Keratinocyte (primary cell): ENCODE data around the gene B9D2. TPM values are rescaled to one million over a fixed set of nuclear protein-coding genes. Genes with fewer than 3 reads are reported as not detected.

Experiments used
- DNase-seq: peaks from one replicate; pipeline ENCODE4 v3.0.0-alpha.2; 2011; ENCODE audit warnings: low read depth, missing footprints, low spot score
- FAIRE-seq: peaks from 2 replicates; lab custom pipeline; 2011; peaks lifted over from hg19 to GRCh38; lab: Jason Lieb, UNC
- H2AFZ ChIP-seq: 2 replicates; pipeline ENCODE4 v1.6.0; 2012; ENCODE audit warnings: low read length, control low read depth, inconsistent platforms; ENCODE audit not compliant: control insufficient read depth
- H3K27ac ChIP-seq: 2 replicates; pipeline ENCODE4 v1.5.1; 2011; ENCODE audit warnings: low read length; ENCODE audit not compliant: control insufficient read depth, insufficient read depth
- H3K27me3 ChIP-seq: 3 replicates; pipeline ENCODE4 v1.6.0; 2011; ENCODE audit warnings: low read length; ENCODE audit not compliant: control insufficient read depth, insufficient read depth; ENCODE audit errors: extremely low read depth
- H3K36me3 ChIP-seq, 2 experiments: 2 replicates in 1 of 2; 3 replicates in 1 of 2; pipeline ENCODE4 v1.5.1; 2011; ENCODE audit warnings: low read length in 2 of 2, mild to moderate bottlenecking in 1 of 2; ENCODE audit not compliant: control insufficient read depth in 2 of 2, insufficient read depth in 2 of 2; ENCODE audit errors: extremely low read depth in 1 of 2
- H3K4me1 ChIP-seq: 3 replicates; pipeline ENCODE4 v1.5.1; 2011; ENCODE audit warnings: low read length; ENCODE audit not compliant: control insufficient read depth, insufficient read depth; ENCODE audit errors: extremely low read depth
- H3K4me2 ChIP-seq: 3 replicates; pipeline ENCODE4 v1.6.0; 2011; ENCODE audit warnings: low read depth, low read length; ENCODE audit not compliant: control insufficient read depth, insufficient read depth; ENCODE audit errors: extremely low read depth
- H3K4me3 ChIP-seq, 3 experiments: fragments of 200-600 bp in 1 of 3; sonication (generic) in 1 of 3; 2 replicates in 2 of 3; 3 replicates in 1 of 3; pipeline ENCODE4 v1.5.1; 2011 to 2016; ENCODE audit warnings: low read length in 3 of 3, mild to moderate bottlenecking in 3 of 3, control low read depth in 2 of 3, inconsistent platforms in 1 of 3, low read depth in 1 of 3, mixed read lengths in 1 of 3, mixed run types in 1 of 3, moderate library complexity in 1 of 3; ENCODE audit not compliant: control insufficient read depth in 2 of 3, insufficient read depth in 2 of 3; ENCODE audit errors: extremely low read depth in 1 of 3
- H3K79me2 ChIP-seq: 2 replicates; pipeline ENCODE4 v1.6.0; 2012; ENCODE audit warnings: low read length; ENCODE audit not compliant: control insufficient read depth, insufficient read depth
- H3K9ac ChIP-seq: 3 replicates; pipeline ENCODE4 v1.6.0; 2011; ENCODE audit warnings: low read length; ENCODE audit not compliant: control insufficient read depth, insufficient read depth; ENCODE audit errors: extremely low read depth
- H3K9me1 ChIP-seq: 3 replicates; pipeline ENCODE4 v1.6.0; 2011; ENCODE audit warnings: low read length; ENCODE audit not compliant: control insufficient read depth, insufficient read depth; ENCODE audit errors: extremely low read depth
- H3K9me3 ChIP-seq: 2 replicates; pipeline ENCODE4 v1.5.1; 2012; ENCODE audit warnings: low read depth, low read length; ENCODE audit not compliant: control insufficient read depth
- H4K20me1 ChIP-seq: 3 replicates; pipeline ENCODE4 v1.6.0; 2011; ENCODE audit warnings: low read length; ENCODE audit not compliant: control insufficient read depth, insufficient read depth; ENCODE audit errors: extremely low read depth
- EZH2 ChIP-seq: IDR thresholded peaks from one replicate; pipeline ENCODE4 v1.6.1; 2012; ENCODE audit warnings: inconsistent platforms, mild to moderate bottlenecking, low read length, moderate library complexity
- dilution Hi-C: fragments of 300-500 bp; cut with MboI; formaldehyde crosslinking; loops from one replicate; pipeline ENCODE4 v1.7.0; 2020; ENCODE audit warnings: low sequenced_read_pairs; ENCODE audit not compliant: extremely low pct_ligation_motif_present
- polyA plus RNA-seq, 5 experiments: library from polyadenylated mRNA; depleted of rRNA in 3 of 5; stranded (reverse) in 3 of 5; stranded (forward) in 1 of 5; unstranded in 1 of 5; fragments of >200 nt; gene quantifications; 1 replicate in 1 of 5; 2 replicates in 3 of 5; 3 replicates in 1 of 5; pipeline versions ENCODE4 v1.2.1 to v1.2.3, GENCODE V29; 2011 to 2012; ENCODE audit warnings: missing spikeins in 2 of 5, low read depth in 1 of 5, low replicate concordance in 1 of 5
- TF ChIP-seq, protein P1 (sequence below), 3 experiments: IDR thresholded peaks in 1 of 3; conservative IDR thresholded peaks in 1 of 3; optimal IDR thresholded peaks in 1 of 3; 2 replicates in 2 of 3; 3 replicates in 1 of 3; pipeline versions ENCODE3 to v1.5.1; 2011; ENCODE audit warnings: low read length in 3 of 3, mild to moderate bottlenecking in 3 of 3, moderate library complexity in 2 of 3, control low read depth in 1 of 3, inconsistent platforms in 1 of 3; ENCODE audit not compliant: insufficient read depth in 2 of 3; ENCODE audit errors: extremely low read depth in 1 of 3

Gene B9D2
- polyA plus RNA-seq, 1 donor (not counting 4 experiments of a cell fraction or from before 2014, with no cell fraction given) = 2.8 TPM

DNA sequence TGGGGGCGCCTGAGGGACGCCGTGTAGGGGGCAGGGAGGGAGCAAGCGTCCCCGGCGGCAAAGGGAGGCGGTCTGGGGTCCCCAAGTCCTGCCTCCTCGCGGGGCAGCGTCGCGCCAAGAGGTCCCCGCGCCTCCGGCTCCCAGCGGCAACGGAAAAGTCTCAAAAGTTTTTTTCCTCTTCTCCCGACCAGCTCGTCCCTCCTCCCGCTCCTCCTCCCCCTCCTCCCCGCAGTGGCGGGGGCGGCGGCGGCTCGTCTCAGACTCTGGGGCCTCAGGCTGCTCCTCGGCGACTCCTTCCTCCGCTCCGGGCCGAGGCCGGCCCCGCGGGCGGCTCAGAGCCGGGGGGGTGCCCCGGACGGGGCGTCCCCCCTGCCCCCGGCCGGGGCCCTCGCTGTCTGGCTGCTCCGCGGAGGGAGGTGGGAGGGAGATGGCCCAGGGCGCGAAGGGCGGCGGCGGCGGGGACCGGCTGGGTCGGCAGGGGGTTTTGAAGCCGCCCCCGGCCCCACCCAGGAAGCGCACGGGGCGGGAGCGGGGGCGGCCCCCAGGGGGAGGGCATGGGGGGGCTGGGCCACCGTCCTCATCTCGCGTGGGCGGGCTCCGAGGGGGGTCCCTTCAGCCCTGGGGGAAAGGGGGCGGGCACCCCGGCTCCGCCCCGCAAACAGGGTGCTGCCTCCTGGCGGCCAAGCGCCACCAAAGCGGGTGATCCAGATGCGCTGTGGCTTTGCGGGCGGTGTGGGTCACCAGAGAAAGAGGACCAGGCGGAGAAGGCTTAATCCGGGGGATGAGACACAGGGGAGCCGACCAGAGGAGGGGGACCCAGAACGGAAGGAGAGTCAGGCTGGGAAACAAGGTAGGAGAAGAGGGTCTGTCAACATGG, 10.2 kb downstream of the B9D2 start, which contains the start of gene TGFB1:
Gene TGFB1 (minus strand): TSS at position 457 of the 877 bp plus-strand sequence. CDS start 878 bp downstream, outside the sequence.
- Histone ChIP-seq H3K27ac (peak within 1 kb of the TSS; percentile 69), H3K27me3 (no peaks in the 10 kb centered on the region), H2AFZ (peak within 1 kb of the TSS; percentile 46), H3K4me3 (peak within 1 kb of the TSS; percentile 68 to 87 (median 86)), H3K9me1 (peaks cover 5% of the 10 kb centered on the region), H3K79me2 (peaks cover 37% of the 10 kb centered on the region), H4K20me1 (peaks cover 3% of the 10 kb centered on the region), H3K4me1 (peaks cover 7% of the 10 kb centered on the region), H3K9me3 (no peaks in the 10 kb centered on the region), H3K4me2 (peak within 1 kb of the TSS; percentile 99), H3K9ac (peak within 1 kb of the TSS; percentile 77), H3K36me3 (peaks cover 2 to 6% of the 10 kb centered on the region in 2 experiments)
- TF ChIP-seq EZH2 = no peak
- TF ChIP-seq, protein P1, sequence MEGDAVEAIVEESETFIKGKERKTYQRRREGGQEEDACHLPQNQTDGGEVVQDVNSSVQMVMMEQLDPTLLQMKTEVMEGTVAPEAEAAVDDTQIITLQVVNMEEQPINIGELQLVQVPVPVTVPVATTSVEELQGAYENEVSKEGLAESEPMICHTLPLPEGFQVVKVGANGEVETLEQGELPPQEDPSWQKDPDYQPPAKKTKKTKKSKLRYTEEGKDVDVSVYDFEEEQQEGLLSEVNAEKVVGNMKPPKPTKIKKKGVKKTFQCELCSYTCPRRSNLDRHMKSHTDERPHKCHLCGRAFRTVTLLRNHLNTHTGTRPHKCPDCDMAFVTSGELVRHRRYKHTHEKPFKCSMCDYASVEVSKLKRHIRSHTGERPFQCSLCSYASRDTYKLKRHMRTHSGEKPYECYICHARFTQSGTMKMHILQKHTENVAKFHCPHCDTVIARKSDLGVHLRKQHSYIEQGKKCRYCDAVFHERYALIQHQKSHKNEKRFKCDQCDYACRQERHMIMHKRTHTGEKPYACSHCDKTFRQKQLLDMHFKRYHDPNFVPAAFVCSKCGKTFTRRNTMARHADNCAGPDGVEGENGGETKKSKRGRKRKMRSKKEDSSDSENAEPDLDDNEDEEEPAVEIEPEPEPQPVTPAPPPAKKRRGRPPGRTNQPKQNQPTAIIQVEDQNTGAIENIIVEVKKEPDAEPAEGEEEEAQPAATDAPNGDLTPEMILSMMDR (optimal IDR thresholded peaks at IDR 0.05 in 1 of 3, IDR thresholded peaks at IDR 0.05 in 1 of 3, conservative IDR thresholded peaks at IDR 0.05 in 1 of 3; ENCODE audit: extremely low read depth in 1 of 3, insufficient read depth in 2 of 3, low read length in 3 of 3) = peak; percentile 79 to 93 (median 90)
- peak; percentile 40 for DNase-seq
- no peak for FAIRE-seq
- dilution Hi-C loops = no loop called here

GRCh38 chr19:41352609-41353465, 11.1 kb downstream of the B9D2 start:
- peaks cover 37% of the 10 kb centered on the region for H3K79me2 ChIP-seq

More at GRCh38 chr19:41352609-41353465, 11.1 kb downstream of the B9D2 start:
- dilution Hi-C loops = no loop called here
- H3K27me3 ChIP-seq = no peaks in the 10 kb centered on the region
- peak overlapping the region; percentile 69 for H3K27ac ChIP-seq
- peak overlapping the region; percentile 77 for H3K9ac ChIP-seq
- H3K4me1 ChIP-seq = peaks cover 7% of the 10 kb centered on the region
- peaks cover 5% of the 10 kb centered on the region for H3K9me1 ChIP-seq
- peak overlapping the region; percentile 99 for H3K4me2 ChIP-seq
- peak overlapping the region; percentile 68 to 87 (median 86) for H3K4me3 ChIP-seq
- TF ChIP-seq, protein P1 (optimal IDR thresholded peaks at IDR 0.05 in 1 of 3, IDR thresholded peaks at IDR 0.05 in 1 of 3, conservative IDR thresholded peaks at IDR 0.05 in 1 of 3; ENCODE audit: extremely low read depth in 1 of 3, insufficient read depth in 2 of 3, low read length in 3 of 3) = peak; percentile 44 to 62 (median 57)
- TF ChIP-seq EZH2 = no peak
- DNase-seq (no peak), FAIRE-seq (no peak)
- H4K20me1 ChIP-seq = peaks cover 3% of the 10 kb centered on the region
- peak overlapping the region; percentile 46 for H2AFZ ChIP-seq
- H3K36me3 ChIP-seq = peaks cover 2 to 13% of the 10 kb centered on the region in 2 experiments
- H3K9me3 ChIP-seq = no peaks in the 10 kb centered on the region
